Gastrocnemius medialis (tissue), 4 donors: Measurements from ENCODE around the gene CDC14A. TPM values are rescaled to one million over a fixed set of nuclear protein-coding genes. Genes with fewer than 3 reads are reported as not detected.

Source experiments
- ATAC-seq, 2 donors: fragments of 150-250 bp; one replicate each; pipeline ENCODE4 v1.9.1; 2016
- DNase-seq, 2 donors: peaks; one replicate each; pipeline ENCODE4 v3.0.0-alpha.2; 2019
- H3K27ac ChIP-seq, 4 donors: fragments of 200-600 bp; sonication (generic); 1 replicate in 1 of 4; 2 replicates in 3 of 4; pipeline ENCODE4 v1.5.1; 2016 to 2018; ENCODE audit warnings: mild to moderate bottlenecking in 2 of 4, moderate library complexity in 1 of 4
- H3K27me3 ChIP-seq, 3 donors: fragments of 200-600 bp; sonication (generic) in 2 of 3; 1 replicate in 1 of 3; 2 replicates in 2 of 3; pipeline versions ENCODE4 v1.5.1 to v1.6.0; 2016 to 2019; ENCODE audit warnings: mild to moderate bottlenecking in 1 of 3, moderate library complexity in 1 of 3
- H3K36me3 ChIP-seq, 2 donors: fragments of 200-600 bp; sonication (generic) in 1 of 2; one replicate each; pipeline ENCODE4 v1.5.1; 2017 to 2018
- H3K4me1 ChIP-seq, 2 donors: fragments of 200-600 bp; sonication (generic) in 1 of 2; one replicate each; pipeline ENCODE4 v1.5.1; 2016 to 2017; ENCODE audit warnings: mild to moderate bottlenecking in 2 of 2
- H3K4me3 ChIP-seq, 4 donors: fragments of 200-600 bp; sonication (generic) in 3 of 4; 1 replicate in 1 of 4; 2 replicates in 3 of 4; pipeline ENCODE4 v1.5.1; 2016 to 2019; ENCODE audit warnings: mild to moderate bottlenecking in 2 of 4
- H3K9me3 ChIP-seq, 3 donors: fragments of 200-600 bp; sonication (generic) in 2 of 3; 1 replicate in 1 of 3; 2 replicates in 2 of 3; pipeline ENCODE4 v1.5.1; 2016 to 2019
- POLR2A ChIP-seq, 2 donors: fragments of 450-650 bp; IDR thresholded peaks; one replicate each; pipeline ENCODE4 v1.6.1; 2017; ENCODE audit warnings: antibody characterized with exemption in 2 of 2, mild to moderate bottlenecking in 2 of 2, moderate library complexity in 2 of 2
- in situ Hi-C, 4 donors: fragments of 200-750 bp; cut with MboI; loops; one replicate each; pipeline versions ENCODE4 v1.15.0 to v1.8.0; 2017; ENCODE audit warnings: low sequenced_read_pairs in 4 of 4
- intact Hi-C: fragments of 100-400 bp; cut with DNase I; formaldehyde crosslinking; loops from one replicate; pipeline ENCODE4 v1.15.1; 2023; ENCODE audit warnings: low total_unique reads
- total RNA-seq, 4 donors: library from RNA; depleted of rRNA; stranded (reverse); fragments of >200 nt; gene quantifications; one replicate each; pipeline versions ENCODE4 v1.1.0 to v1.2.3, GENCODE V29; 2016
- TF ChIP-seq, protein P1 (sequence below), 5 experiments: fragments of 450-650 bp in 3 of 5; fragments of 200-600 bp in 2 of 5; sonication (generic) in 2 of 5; IDR thresholded peaks in 4 of 5; conservative IDR thresholded peaks in 1 of 5; 1 replicate in 4 of 5; 2 replicates in 1 of 5; pipeline ENCODE4 v1.5.1; 2016 to 2019; ENCODE audit warnings: antibody characterized with exemption in 5 of 5, mild to moderate bottlenecking in 3 of 5, moderate library complexity in 3 of 5

Gene CDC14A
- total RNA-seq, 4 donors from 2014 or later, result 2.1 to 10.0 (median 6.0) TPM

DNA sequence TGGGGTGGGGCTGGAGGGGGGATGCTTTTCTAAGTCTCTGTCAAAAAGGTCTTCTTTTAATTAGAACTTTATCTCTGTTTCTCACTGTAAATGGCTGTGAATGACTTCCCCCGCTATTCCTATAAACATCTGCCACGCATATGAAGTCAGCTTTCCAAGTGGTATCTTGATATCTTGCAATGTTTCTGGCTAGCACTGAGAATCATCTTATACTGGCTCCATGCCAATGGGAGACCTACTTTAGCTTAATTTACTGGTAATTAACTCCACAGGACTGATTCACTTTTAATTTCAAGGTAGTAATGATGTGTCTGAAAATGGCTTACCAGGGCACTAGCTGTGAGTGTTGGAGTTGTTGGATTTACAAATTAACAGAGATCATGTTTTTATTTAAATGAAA, 190.0 kb downstream of the CDC14A start:
- Histone ChIP-seq H3K9me3 (no peaks in the 10 kb centered on the region), H3K27me3 (peaks cover 15 to 37% (median 19%) of the 10 kb centered on the region in 3 donors)
- intact Hi-C loops, result no loop called here

DNA sequence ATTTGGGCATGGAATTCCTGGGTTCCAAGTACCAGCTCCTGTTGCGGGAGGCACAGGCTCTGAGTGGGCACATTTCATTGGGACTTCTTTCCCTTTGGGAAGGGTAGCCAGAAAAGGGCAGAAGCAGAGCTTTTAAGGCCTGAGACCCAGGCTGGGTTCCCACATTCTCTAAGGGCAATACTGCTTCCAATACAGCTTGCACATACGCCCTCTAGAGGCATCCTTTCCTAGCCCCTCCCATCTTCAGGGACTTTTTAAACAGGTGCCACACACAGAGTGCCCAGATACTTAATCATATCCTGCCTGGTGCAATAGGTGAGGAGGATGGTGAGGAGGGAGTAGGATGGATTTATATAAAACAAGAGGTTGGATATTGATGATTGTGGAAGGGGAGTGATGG, 191.3 kb downstream of the CDC14A start:
- H3K4me3 ChIP-seq, result no peak overlapping the region
- H3K9me3 ChIP-seq, result no peaks in the 10 kb centered on the region
- no peak for TF ChIP-seq POLR2A (IDR thresholded peaks at IDR 0.05)
- TF ChIP-seq, protein P1, sequence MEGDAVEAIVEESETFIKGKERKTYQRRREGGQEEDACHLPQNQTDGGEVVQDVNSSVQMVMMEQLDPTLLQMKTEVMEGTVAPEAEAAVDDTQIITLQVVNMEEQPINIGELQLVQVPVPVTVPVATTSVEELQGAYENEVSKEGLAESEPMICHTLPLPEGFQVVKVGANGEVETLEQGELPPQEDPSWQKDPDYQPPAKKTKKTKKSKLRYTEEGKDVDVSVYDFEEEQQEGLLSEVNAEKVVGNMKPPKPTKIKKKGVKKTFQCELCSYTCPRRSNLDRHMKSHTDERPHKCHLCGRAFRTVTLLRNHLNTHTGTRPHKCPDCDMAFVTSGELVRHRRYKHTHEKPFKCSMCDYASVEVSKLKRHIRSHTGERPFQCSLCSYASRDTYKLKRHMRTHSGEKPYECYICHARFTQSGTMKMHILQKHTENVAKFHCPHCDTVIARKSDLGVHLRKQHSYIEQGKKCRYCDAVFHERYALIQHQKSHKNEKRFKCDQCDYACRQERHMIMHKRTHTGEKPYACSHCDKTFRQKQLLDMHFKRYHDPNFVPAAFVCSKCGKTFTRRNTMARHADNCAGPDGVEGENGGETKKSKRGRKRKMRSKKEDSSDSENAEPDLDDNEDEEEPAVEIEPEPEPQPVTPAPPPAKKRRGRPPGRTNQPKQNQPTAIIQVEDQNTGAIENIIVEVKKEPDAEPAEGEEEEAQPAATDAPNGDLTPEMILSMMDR (IDR thresholded peaks at IDR 0.05 in 4 of 5, conservative IDR thresholded peaks at IDR 0.05 in 1 of 5), result no peak
- peaks cover 15 to 29% (median 18%) of the 10 kb centered on the region in 3 donors for H3K27me3 ChIP-seq
- DNase-seq (no peak), ATAC-seq (no peak)
- in situ Hi-C loops, result no loop called here
- H3K27ac ChIP-seq, result no peak overlapping the region
- H3K4me1 ChIP-seq, result peaks cover 6% of the 10 kb centered on the region in 2 donors
- intact Hi-C loops, result no loop called here
- no peaks in the 10 kb centered on the region for H3K36me3 ChIP-seq

More for the DNA sequence above, 190.0 kb downstream of the CDC14A start:
- H3K4me3 ChIP-seq, result no peak overlapping the region
- DNase-seq (no peak), ATAC-seq (no peak)
- no peaks in the 10 kb centered on the region for H3K36me3 ChIP-seq
- H3K4me1 ChIP-seq, result peaks cover 6 to 7% of the 10 kb centered on the region in 2 donors
- no peak for TF ChIP-seq POLR2A (IDR thresholded peaks at IDR 0.05)
- TF ChIP-seq, protein P1 (IDR thresholded peaks at IDR 0.05 in 4 of 5, conservative IDR thresholded peaks at IDR 0.05 in 1 of 5), result no peak
- no peak overlapping the region for H3K27ac ChIP-seq
- in situ Hi-C loops, result no loop called here

DNA sequence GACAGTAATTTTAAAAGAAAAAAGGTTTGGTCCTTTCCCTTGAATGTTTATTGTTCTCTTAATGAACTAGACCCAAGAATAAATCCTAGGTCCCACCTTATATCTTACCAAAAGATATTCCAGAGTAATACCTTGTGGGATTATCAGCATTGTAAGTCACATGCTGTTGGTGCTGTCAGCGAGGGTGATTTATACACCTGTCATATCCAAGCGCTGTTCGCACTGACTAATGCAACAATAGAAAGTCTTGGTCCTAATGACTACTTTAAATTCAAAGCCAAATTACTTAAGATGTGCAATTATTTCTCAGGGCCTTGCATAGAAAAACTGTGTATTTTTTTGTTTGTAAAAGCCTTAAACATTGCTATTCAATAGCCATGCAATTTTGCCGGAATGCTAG, 192.5 kb downstream of the CDC14A start:
- TF ChIP-seq, protein P1 (IDR thresholded peaks at IDR 0.05 in 4 of 5, conservative IDR thresholded peaks at IDR 0.05 in 1 of 5), result no peak
- TF ChIP-seq POLR2A (IDR thresholded peaks at IDR 0.05), result no peak
- in situ Hi-C loops (no loop called here), intact Hi-C loops (no loop called here)
- peaks cover 12 to 22% (median 15%) of the 10 kb centered on the region in 3 donors for H3K27me3 ChIP-seq
- ATAC-seq (no peak), DNase-seq (no peak)
- no peaks in the 10 kb centered on the region for H3K36me3 ChIP-seq
- no peak overlapping the region for H3K27ac ChIP-seq
- H3K4me1 ChIP-seq, result peaks cover 0 to 4% of the 10 kb centered on the region in 2 donors
- no peak overlapping the region for H3K4me3 ChIP-seq
- no peaks in the 10 kb centered on the region for H3K9me3 ChIP-seq

DNA sequence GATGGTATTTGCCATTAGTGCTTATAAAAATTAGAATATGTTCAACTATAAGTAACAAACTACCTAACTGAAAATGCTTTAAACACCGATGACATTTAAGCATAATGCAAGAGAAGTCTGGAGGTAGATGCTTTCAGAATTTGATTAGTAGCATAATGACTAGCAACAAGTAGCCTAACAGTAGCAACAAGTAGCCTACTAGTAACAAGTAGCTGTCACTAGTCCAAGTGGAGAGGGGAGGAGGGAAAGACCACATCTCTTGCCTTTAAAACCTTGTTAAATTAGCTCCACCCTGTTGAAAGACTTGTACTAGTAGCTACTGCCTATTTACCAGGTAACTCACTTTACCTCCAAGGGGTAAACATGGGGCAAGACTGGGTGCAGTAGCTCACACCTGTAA, 193.5 kb downstream of the CDC14A start:
- no peaks in the 10 kb centered on the region for H3K4me1 ChIP-seq
- TF ChIP-seq, protein P1 (IDR thresholded peaks at IDR 0.05 in 4 of 5, conservative IDR thresholded peaks at IDR 0.05 in 1 of 5), result no peak

DNA sequence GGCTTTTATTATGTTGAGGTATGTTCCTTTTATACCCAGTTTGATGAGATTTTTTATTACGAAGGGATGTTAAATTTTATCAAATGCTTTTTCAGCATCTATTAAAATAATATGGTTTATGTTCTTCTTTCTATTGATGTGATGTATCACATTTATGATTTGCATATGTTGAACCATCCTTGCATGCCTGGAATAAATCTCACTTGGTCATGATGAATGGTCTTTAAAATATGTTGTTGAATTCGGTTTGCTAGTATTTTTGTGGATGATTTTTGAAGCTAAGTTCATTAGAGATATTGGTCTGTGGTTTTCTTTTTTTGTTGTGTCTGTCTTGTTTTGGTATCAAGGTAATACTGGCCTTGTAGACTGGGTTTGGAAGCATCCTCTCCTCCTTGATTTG, 199.7 kb downstream of the CDC14A start:
- DNase-seq, result no peak
- no peak for TF ChIP-seq POLR2A (IDR thresholded peaks at IDR 0.05)
- TF ChIP-seq, protein P1 (IDR thresholded peaks at IDR 0.05 in 4 of 5, conservative IDR thresholded peaks at IDR 0.05 in 1 of 5), result no peak
- Histone ChIP-seq H3K4me3 (no peak overlapping the region), H3K36me3 (no peaks in the 10 kb centered on the region), H3K27ac (no peak overlapping the region), H3K4me1 (no peaks in the 10 kb centered on the region), H3K27me3 (no peaks in the 10 kb centered on the region), H3K9me3 (peaks cover 0 to 3% (median 0%) of the 10 kb centered on the region in 3 donors)
- ATAC-seq, result no peak
- intact Hi-C loops, result no loop called here
- in situ Hi-C loops, result no loop called here

More for the DNA sequence above, 193.5 kb downstream of the CDC14A start:
- Histone ChIP-seq H3K36me3 (no peaks in the 10 kb centered on the region), H3K27ac (no peak overlapping the region), H3K27me3 (peaks cover 3 to 11% (median 4%) of the 10 kb centered on the region in 3 donors), H3K4me3 (no peak overlapping the region), H3K9me3 (no peaks in the 10 kb centered on the region)
- intact Hi-C loops (no loop called here), in situ Hi-C loops (no loop called here)
- ATAC-seq (no peak), DNase-seq (no peak)
